T47D (cell line): ENCODE measurements around the gene GMPPA.

ENCODE experiments used
- DNase-seq, 2 experiments: peaks; one replicate each; pipeline versions ENCODE4 v3.0.0 to v3.0.0-alpha.2; 2011 to 2012; ENCODE audit warnings: low read depth in 1 of 2, low spot score in 1 of 2
- JUND ChIP-seq: IDR thresholded peaks from 2 replicates; pipeline ENCODE4 v1.6.1; 2012; ENCODE audit warnings: low read depth
- in situ Hi-C: cut with HindIII; loops from 2 replicates; pipeline ENCODE4 v1.10.0; 2016; ENCODE audit warnings: low sequenced_read_pairs, low pct_unique_long_range_greater_than_20kb

GMPPA gene

DNA sequence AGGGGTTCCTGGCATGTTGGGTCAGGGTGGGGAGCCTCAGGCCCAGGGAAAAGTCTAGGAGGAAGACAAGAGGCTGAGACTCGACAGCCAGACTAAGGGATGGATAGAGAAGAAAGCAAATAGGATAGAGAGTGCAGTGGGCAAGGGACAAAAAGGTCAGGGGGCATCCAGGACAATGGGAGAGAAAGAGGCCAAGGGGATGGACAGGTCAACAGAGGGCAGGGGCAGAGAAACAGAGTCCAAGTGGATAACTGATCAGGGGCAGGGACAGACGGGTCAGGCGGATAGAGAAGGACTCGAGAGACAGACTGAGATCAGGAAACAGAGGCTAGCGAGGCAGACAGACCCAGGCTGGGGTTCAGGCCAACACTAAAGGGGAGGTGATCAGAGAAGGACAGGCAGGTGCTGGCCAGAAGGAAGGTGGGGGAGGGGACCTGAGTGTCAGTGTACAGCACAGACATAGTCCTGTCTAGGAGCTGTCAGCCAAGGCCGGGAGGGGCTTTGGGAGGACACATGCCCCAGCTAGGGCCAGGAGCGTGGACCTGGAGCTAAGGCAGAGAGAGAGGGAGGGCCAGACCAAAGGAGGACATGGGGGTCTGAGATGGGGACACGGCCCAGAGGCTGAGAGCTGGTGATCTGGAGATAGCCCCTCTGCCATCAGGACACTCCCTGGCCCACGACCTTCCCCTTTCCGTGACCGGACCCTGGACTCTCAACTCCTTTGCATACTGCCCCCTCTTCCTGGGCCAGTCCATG, 27.8 kb downstream of the GMPPA start:
- TF ChIP-seq JUND, result no peak
- DNase-seq, result no peak
- in situ Hi-C loops, result no loop called here

DNA sequence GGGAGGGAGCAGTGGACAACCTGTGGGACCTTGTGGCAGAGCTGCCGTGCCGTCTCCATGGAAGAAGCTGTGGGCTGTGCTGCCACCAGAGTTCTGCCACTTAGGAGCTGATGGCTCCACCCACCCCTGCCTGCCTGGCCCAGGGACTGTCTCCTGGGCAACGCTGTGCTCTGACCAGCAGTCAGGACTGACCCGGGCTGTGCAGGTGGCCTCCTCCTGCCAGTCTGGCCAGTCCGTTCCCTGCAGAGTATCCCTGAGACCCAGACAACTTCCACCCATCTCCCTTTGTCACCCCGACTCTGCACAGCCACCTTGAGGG, 28.3 kb downstream of the GMPPA start:
- in situ Hi-C loops, result no loop called here
- DNase-seq, result peak in 1 of 2 experiments; percentile 32

DNA sequence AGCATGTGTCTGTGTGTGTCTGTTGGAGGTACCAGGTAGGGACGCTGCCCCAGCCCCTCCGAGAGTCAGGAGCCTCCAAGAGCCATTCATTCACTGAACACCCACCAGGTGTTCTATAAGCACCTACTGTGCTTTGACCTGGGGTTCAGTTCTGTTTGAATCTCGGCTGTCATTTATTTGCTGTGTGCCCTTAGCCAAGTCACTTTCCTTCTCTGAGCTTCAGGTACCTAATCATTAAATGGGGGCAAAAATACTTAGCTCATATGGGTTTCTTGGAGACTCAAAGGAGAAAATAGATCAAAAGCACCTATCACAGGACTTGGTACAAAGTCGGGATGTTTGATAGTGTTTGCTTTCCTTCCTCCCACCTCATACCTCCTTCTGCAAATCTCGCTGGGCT, 28.8 kb downstream of the GMPPA start:
- in situ Hi-C loops, result no loop called here
- no peak for DNase-seq
- no peak for TF ChIP-seq JUND

More for the DNA sequence above, 28.3 kb downstream of the GMPPA start:
- no peak for TF ChIP-seq JUND

DNA sequence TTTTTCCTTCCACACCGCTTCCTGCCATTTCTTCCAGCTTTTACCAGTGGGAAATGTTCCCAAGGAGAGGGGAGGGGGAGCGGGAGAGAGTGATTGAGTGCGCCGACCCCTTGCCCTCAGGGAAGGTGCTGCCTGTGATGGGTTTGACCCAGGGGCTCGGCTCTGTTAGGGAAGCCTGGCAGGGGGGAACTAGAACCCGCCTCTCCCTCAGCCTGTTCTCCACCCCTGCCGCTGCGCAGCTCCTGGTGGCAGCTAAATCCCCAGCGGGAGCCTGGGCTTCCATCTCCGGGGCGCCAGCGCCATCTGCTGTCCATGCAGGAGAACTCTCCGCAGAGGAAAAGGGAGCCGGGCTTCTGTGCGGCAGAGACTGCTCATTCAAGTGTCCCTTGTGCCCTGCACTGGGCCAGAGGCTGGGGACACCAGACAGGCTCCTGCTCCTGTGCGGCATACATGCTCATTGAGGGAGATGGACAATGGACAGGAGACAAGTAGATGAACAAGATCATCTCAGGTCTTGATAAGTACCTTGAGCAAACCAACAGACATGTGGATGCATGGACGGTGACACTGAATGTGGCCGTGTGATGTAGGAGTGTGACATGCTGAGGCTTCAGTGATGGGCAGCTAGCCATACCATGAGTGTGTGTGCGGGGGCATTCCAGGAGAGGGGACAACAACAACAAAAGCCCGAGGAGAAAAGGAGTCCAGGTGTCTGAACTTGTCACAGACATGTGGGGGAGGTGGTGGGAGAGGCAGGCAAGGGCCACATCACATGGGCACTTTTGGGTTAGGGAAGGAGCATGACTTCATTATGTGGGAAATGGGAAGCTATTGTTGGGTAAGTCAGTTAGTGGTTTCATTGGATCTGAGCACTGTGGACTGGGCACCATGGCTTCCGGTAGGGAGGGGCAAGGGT, 31.6 kb downstream of the GMPPA start:
- TF ChIP-seq JUND, result no peak
- DNase-seq, result peak; percentile 80 to 86
- in situ Hi-C loops, result no loop called here

DNA sequence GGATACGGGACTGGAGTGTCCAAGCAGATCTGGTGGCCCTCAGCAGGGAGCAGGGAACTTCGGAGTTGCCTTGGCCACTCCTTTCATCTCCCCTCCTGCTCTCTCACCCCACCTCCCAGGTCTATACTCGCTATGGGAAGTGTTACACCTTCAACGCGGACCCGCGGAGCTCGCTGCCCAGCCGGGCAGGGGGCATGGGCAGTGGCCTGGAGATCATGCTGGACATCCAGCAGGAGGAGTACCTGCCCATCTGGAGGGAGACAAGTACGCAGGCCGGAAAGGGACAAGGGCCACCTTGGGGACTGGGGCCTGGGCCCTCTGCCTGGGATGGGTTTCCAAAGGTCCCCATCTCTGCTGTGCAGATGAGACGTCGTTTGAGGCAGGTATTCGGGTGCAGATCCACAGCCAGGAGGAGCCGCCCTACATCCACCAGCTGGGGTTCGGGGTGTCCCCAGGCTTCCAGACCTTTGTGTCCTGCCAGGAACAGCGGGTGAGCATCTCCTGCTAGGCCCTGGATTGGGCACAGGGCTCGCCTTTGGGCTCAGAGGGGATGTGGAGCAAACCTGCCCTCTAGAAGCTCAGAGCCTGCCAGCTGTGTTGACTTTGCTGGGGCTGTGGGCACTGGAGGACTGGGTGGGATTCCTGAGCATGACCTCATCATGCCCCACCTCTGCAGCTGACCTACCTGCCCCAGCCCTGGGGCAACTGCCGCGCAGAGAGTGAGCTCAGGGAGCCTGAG, 33.1 kb downstream of the GMPPA start:
- in situ Hi-C loops, result no loop called here

DNA sequence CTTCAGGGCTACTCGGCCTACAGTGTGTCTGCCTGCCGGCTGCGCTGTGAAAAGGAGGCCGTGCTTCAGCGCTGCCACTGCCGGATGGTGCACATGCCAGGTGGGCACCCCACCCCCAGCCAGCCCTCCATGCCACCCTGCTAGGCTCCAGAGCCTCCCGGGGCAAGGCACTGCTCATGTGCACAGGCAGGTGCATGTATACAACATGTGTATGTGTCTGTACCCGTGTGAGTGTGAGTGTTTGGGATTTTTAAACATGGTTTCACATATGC, 33.6 kb downstream of the GMPPA start:
- in situ Hi-C loops, result no loop called here
- DNase-seq, result no peak
- no peak for TF ChIP-seq JUND

More for the DNA sequence above, 33.1 kb downstream of the GMPPA start:
- no peak for TF ChIP-seq JUND
- DNase-seq, result no peak

DNA sequence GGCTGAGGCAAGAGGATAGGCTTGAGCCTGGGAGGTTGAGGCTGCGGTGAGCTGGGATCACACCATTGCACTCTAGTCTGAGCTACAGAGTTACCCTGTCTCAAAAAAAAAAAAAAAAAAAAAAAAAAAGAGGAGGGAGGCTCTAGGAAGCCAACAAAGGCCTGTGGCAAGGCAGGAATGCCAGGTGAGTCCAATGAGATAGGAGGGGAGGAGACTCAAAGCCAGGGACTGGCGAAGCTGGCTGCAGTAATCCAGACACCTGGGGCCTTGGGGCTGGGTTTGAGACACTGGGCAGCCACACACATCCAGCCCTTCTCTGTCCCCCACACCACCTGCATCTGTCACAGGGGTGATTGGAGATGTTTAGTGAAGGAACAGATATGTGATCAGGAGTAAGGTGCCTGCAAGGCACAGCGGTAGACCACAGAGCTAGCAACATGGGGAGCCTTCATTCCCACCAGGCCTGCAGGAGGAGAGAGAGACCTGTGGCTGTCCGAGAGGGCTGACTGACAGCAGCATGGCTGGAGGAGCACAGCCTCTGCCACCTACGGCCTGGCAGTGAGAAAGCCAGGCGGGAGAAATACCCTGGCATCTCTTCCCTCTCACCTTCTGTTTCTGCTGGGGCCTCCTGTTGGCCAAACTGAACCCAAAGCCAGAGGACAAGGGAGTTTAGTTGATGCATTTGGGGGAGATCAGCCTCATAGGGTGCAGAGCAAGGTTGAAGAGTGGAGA, 35.4 kb downstream of the GMPPA start:
- DNase-seq, result peak; percentile 52 to 63
- no peak for TF ChIP-seq JUND
- in situ Hi-C loops, result no loop called here

DNA sequence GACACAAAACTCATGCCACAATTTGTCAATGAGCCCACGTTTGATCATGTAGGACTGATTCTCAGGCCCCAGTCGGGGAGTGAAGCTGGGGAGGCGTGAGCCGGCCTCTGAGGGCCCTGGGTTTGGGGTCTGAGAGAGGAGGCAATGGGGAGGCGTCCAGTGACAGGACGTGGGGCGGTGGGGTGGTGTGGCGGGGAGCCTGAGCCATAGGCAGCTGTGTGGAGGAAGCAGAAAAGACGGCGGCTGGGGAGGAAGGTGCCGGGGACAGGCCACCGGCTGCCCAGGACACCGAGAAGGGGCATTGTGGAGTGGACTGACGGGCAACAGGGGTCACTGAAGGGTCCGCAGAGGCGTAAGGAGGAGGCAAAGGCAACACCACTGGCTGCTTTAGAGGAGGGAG, 37.7 kb downstream of the GMPPA start:
- TF ChIP-seq JUND, result no peak
- in situ Hi-C loops, result no loop called here
- DNase-seq, result no peak

DNA sequence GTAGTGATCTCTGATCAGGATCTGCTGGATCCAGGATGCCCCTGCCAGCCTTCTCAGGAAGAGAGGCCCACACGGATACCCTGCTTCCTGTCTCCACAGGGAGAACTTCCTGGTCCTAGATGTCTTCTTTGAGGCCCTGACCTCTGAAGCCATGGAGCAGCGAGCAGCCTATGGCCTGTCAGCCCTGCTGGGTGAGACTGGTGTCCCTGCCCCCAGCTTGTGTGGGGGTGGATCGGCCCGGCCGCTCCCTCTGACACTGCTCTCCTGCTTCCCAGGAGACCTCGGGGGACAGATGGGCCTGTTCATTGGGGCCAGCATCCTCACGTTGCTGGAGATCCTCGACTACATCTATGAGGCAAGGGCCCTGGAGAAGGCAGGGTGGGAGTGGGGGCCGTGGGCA, 38.3 kb downstream of the GMPPA start:
- TF ChIP-seq JUND, result no peak
- no peak for DNase-seq
- in situ Hi-C loops, result no loop called here

DNA sequence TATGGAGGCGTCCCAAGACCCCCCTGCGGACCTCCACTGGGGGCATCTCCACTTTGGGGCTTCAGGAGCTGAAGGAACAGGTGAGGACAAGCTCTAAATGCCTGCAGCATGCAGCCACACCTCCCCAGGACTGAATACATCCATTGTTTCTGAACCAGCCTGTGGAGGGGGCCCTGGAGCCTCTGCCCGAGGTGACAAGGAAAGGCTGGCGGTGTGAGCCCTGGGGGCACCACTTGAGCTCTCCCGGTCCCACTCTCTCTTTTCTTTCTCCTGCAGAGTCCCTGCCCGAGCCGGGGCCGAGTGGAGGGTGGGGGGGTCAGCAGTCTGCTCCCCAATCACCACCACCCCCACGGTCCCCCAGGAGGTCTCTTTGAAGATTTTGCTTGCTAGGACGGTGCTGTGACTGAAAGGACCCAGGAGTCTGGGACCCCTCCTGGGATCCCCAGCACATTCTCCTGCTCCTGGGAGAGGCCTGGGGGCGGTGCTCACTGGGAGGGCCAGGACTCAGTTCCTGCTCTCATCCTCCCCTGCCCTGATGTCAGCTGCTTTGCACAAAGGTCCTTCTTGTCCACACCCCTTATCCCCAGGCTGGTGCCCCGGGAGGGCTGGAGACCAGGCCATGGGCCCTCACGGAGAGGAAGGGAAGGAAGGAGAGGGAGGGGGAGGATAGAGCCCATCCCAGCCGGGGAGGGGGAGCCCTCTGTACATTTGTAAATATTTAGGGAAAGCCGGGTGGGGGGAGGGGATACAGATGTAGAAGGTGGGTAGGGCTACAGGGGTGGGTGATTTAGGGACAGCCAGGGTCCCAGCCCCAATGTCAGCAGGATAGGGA, 39.2 kb downstream of the GMPPA start:
- in situ Hi-C loops, result no loop called here
- no peak for DNase-seq
- no peak for TF ChIP-seq JUND

DNA sequence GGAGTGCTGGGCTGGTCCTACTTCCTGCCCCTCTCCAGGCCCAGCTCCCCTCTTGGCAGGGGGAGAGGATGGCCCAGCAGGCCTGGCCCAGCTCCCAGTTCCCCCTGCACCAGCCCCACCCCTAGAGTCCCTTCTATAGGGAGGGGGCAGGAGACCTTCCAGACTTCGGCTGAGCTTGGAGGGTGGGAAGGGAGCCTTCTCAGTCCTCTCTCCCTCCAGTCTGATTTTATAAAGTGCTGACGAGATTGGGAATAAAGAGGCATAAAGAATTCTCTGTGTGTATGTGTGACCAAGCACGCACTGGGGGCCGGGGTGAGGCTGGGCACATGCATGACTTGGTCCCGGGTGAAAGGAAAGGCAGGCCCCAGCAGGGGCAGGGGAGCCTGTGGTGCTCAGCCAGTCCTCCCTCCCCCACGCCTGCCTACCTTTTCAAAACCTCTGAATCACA, 39.8 kb downstream of the GMPPA start:
- in situ Hi-C loops, result no loop called here
- no peak for DNase-seq
- TF ChIP-seq JUND, result no peak
